Vagina (tissue), 2 donors: ENCODE measurements around the gene GPAT2.
"Not testable (repeated sequence)": the region's sequence is repeated elsewhere in the genome, so short reads cannot be mapped to it uniquely, and the experiment has no call there.

ENCODE experiments used
- CTCF ChIP-seq, 3 experiments: fragments of 450-650 bp in 2 of 3; fragments of 200-600 bp in 1 of 3; sonication (generic) in 1 of 3; IDR thresholded peaks; one replicate each; pipeline ENCODE4 v1.5.1; 2017 to 2019; ENCODE audit warnings: antibody characterized with exemption in 3 of 3, mild to moderate bottlenecking in 2 of 3, moderate library complexity in 2 of 3
- POLR2A ChIP-seq, 2 donors: fragments of 450-650 bp; IDR thresholded peaks; one replicate each; pipeline ENCODE4 v1.6.1; 2017; ENCODE audit warnings: antibody characterized with exemption in 2 of 2, mild to moderate bottlenecking in 2 of 2, moderate library complexity in 2 of 2
- POLR2AphosphoS5 ChIP-seq, 2 donors: sonication (generic); formaldehyde crosslinking; IDR thresholded peaks; one replicate each; pipeline ENCODE4 v1.9.0; 2017; ENCODE audit warnings: antibody characterized with exemption in 2 of 2, mild to moderate bottlenecking in 2 of 2, low read depth in 1 of 2; ENCODE audit not compliant: insufficient read depth in 1 of 2

GRCh38 chr2:96067098-96067660, 32.5 kb upstream of the GPAT2 start:
- TF ChIP-seq POLR2A (IDR thresholded peaks at IDR 0.05); CTCF (IDR thresholded peaks at IDR 0.05); POLR2AphosphoS5 (IDR thresholded peaks at IDR 0.05; ENCODE audit: insufficient read depth in 1 of 2, low read depth in 1 of 2): not testable (repeated sequence)
